Thymus (tissue), 11 donors: Measurements from ENCODE around the gene PPL. TPM values are rescaled to one million over a fixed set of nuclear protein-coding genes. Genes with fewer than 3 reads are reported as not detected.
A peak's percentile ranks its signal among the peaks of the same experiment; 100 is the strongest.

Experiments used
- DNase-seq, 9 donors: peaks; one replicate each; pipeline ENCODE4 v3.0.0-alpha.2; 2013; ENCODE audit warnings: low spot score in 9 of 9, low read depth in 6 of 9, missing footprints in 1 of 9
- H3K27ac ChIP-seq, 2 donors: one replicate each; pipeline ENCODE4 v1.5.1; 2013; ENCODE audit warnings: control low read depth in 1 of 2, low read depth in 1 of 2, low read length in 1 of 2, mild to moderate bottlenecking in 1 of 2, moderate library complexity in 1 of 2
- H3K27me3 ChIP-seq, 2 donors: one replicate each; pipeline ENCODE4 v1.5.1; 2013; ENCODE audit warnings: low read length in 1 of 2; ENCODE audit not compliant: control insufficient read depth in 2 of 2, insufficient read depth in 1 of 2
- H3K36me3 ChIP-seq, 2 donors: one replicate each; pipeline ENCODE4 v1.5.1; 2013; ENCODE audit warnings: low read length in 1 of 2, mild to moderate bottlenecking in 1 of 2, moderate library complexity in 1 of 2; ENCODE audit not compliant: control insufficient read depth in 2 of 2, insufficient read depth in 2 of 2
- H3K4me1 ChIP-seq, 2 donors: one replicate each; pipeline ENCODE4 v1.5.1; 2013; ENCODE audit warnings: low read length in 2 of 2; ENCODE audit not compliant: control insufficient read depth in 2 of 2, insufficient read depth in 2 of 2
- H3K4me3 ChIP-seq, 2 donors: one replicate each; pipeline ENCODE4 v1.5.1; 2013; ENCODE audit warnings: low read length in 2 of 2, control low read depth in 1 of 2, mild to moderate bottlenecking in 1 of 2
- H3K9me3 ChIP-seq, 2 donors: one replicate each; pipeline ENCODE4 v1.5.1; 2013; ENCODE audit warnings: low read length in 1 of 2, mild to moderate bottlenecking in 1 of 2; ENCODE audit not compliant: control insufficient read depth in 2 of 2, insufficient read depth in 1 of 2
- WGBS: extraction: QIAGEN DNeasy Blood & Tissue Kit; methylation state at CpG from one replicate; pipeline ENCODE4 v1.1.7; 2013; 5-methylcytosine and 5-hydroxymethylcytosine counted together
- polyA plus RNA-seq: library from polyadenylated mRNA; stranded (reverse); fragments of 200-250 nt; gene quantifications from one replicate; pipeline ENCODE4 v1.2.3, GENCODE V29; 2013
- total RNA-seq: library from RNA; stranded (reverse); fragments of 120-200 nt; gene quantifications from one replicate; pipeline ENCODE4 v1.2.4, GENCODE V29; 2013
- donor health status: healthy.

PPL gene
- total and polyA plus RNA-seq, 2 donors, result 3.7 to 14.3 TPM

DNA sequence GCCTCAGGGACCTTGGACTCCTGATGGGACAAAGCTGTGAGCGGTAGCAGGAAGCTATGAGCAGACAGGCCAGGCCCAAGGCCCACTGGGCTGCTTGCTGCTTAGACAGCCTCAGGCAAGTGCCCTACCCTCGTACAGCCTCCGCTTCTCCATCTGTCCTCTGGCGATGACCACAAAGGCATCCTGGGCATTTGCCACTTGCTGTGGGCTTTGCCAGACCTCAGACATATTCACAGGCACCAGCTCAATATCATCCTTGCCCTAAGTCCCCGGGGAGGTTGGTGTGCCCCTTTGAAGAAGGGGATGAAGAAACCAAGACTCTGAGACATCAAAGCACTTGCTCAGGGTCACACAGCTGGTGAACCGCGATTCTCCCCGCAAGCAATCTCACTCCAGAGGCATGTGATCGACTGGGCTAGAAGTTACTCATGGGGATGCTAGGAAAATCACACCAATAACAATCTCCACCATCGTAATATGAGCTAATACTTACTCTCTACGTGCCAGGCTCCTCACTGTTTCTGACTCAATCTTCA is 21.7 kb downstream of the PPL start:
- Histone ChIP-seq H3K9me3 (no peaks in the 10 kb centered on the region), H3K4me3 (no peak overlapping the region), H3K4me1 (peaks cover 0 to 6% of the 10 kb centered on the region in 2 donors), H3K27me3 (peaks cover 0 to 5% of the 10 kb centered on the region in 2 donors), H3K27ac (no peak overlapping the region), H3K36me3 (no peaks in the 10 kb centered on the region)
- peak in 1 of 9 donors; percentile 9 for DNase-seq
- 73% methylated on average over 11 of the region's 11 CpGs for WGBS

DNA sequence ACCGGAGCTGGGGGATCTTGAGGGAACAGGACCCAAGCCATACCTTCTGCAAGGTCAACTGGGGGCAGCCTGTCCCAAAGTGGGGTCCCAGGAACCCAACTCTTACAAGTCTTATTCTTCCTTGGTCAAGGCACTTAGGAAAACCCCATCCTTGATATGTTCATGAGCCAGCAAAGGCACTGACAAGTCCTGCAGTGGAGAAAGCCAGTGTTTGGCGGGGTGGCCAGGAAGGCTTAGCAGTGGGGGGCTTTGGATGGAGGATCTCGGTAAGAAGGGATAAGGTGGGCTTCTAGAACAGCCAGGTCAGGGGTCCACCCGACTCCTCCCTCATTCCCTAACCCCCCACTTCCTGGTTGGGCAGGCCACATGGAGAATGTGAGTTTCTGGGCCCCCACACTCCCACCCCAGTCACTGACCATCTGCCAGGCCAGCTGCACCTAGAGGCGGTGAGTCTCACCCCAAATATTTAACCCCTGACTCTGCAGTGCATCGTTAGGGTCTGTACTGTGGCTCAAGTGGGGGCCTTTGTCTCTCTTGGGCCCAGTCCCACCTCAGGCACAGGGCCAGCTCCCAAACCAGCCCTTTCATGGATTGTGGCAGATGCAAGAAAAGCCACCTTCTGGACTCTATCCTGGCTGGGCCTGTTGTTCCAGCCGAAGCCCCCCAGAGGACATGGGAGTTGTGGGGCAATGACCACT is 22.3 kb downstream of the PPL start:
- no peak overlapping the region for H3K4me3 ChIP-seq
- peaks cover 0 to 5% of the 10 kb centered on the region in 2 donors for H3K27me3 ChIP-seq
- no peak overlapping the region for H3K27ac ChIP-seq
- no peaks in the 10 kb centered on the region for H3K9me3 ChIP-seq
- H3K4me1 ChIP-seq, result peaks cover 0 to 6% of the 10 kb centered on the region in 2 donors
- no peaks in the 10 kb centered on the region for H3K36me3 ChIP-seq
- DNase-seq, result no peak
- WGBS, result 95% methylated on average over 7 of the region's 7 CpGs

DNA sequence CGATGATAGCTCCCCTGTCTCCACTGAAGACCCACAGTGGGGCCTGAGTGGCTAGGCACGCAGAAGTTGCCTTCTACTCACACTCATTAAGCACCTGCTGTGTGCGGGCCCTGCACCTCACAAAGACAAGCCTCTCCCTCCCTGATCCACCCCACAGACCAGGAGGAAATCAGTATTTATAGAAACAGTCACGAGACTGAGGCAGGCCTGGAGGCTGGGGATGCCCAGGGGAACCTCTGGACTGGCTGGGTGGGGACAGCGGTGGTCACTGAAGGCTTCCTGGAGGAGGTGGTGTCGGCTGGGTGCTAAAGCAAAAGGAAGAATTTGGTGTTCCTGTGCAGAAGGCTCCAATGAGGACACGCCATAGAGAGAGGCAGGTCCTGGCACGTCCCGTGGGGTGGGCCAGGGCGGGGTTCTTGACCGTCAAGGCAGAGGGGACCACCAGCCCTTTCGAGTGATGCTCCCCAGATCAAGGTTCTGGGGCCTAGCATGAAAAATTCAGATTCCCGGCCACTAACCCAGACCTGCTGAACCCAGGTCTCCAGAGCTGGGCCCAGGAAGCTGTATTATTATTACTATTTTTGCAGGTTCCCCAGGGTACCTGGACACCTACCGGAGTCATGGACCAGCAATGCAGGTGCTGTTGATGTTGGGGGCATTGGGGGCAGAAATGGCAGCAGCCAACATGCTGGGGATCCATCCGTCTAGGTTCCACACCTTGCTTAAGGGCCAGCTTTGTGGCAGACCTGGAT is 23.0 kb downstream of the PPL start:
- 95% methylated on average over 15 of the region's 15 CpGs for WGBS
- no peak overlapping the region for H3K4me3 ChIP-seq
- H3K27me3 ChIP-seq, result peaks cover 0 to 4% of the 10 kb centered on the region in 2 donors
- DNase-seq, result no peak
- no peaks in the 10 kb centered on the region for H3K9me3 ChIP-seq
- no peaks in the 10 kb centered on the region for H3K36me3 ChIP-seq
- no peak overlapping the region for H3K27ac ChIP-seq
- peaks cover 0 to 6% of the 10 kb centered on the region in 2 donors for H3K4me1 ChIP-seq

DNA sequence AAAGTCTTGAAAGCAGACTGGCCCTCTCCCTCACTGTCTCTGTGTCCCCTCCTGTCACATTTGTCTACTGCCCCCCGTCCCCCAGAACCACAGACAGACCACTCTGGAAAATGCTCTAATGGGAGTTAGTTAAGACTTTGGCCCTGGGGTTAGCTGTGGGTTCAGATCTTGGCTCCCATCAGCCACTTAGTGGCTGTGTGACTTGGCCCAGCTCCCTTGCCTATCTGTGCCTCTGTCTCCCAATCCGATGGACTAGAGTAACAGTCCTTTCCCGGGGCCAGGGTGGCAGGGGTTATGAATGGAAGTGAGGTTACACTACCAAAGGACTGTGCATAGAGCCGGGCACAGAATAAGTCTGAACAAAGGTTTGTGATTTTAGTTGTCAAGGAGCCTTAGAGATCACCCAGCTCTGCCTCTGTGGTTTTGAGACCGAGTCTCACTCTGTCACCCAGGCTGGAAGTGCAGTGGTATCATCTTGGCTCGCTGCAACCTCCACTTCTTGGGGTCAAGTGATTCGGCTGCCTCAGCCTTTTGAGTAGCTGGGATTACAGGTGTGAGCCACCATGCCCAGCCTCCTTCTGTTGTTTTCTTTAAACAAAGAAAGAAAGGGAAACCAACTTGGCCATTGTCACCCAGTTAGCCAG is 23.7 kb downstream of the PPL start:
- H3K4me3 ChIP-seq, result no peak overlapping the region
- H3K27ac ChIP-seq, result no peak overlapping the region
- no peaks in the 10 kb centered on the region for H3K9me3 ChIP-seq
- no peak for DNase-seq
- H3K36me3 ChIP-seq, result no peaks in the 10 kb centered on the region
- peaks cover 0 to 6% of the 10 kb centered on the region in 2 donors for H3K4me1 ChIP-seq
- H3K27me3 ChIP-seq, result no peaks in the 10 kb centered on the region
- 90% methylated on average over 7 of the region's 7 CpGs for WGBS

DNA sequence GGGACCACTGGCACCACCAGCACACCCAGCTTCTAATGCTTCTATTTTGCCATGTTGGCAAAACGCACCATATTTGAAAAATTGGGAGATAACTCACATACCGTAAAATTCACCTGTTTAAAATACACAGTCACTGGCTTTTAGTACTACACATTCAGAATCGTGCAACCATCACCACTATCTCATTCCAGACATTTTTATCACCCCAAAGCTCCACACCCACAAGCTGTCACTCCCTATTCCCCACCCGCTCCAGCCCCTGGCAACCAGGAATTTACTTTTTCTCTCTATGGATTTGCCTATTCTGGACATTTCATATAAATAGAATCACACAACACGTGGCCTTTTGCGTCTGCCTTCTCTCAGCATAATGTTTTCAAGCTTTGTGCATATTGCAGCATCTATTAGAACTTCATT is 25.0 kb downstream of the PPL start:
- no peak for DNase-seq
- no peak overlapping the region for H3K27ac ChIP-seq
- H3K4me3 ChIP-seq, result no peak overlapping the region
- peaks cover 0 to 6% of the 10 kb centered on the region in 2 donors for H3K4me1 ChIP-seq
- H3K9me3 ChIP-seq, result no peaks in the 10 kb centered on the region
- no peaks in the 10 kb centered on the region for H3K36me3 ChIP-seq
- H3K27me3 ChIP-seq, result no peaks in the 10 kb centered on the region
- 88% methylated on average over 6 of the region's 6 CpGs for WGBS

DNA sequence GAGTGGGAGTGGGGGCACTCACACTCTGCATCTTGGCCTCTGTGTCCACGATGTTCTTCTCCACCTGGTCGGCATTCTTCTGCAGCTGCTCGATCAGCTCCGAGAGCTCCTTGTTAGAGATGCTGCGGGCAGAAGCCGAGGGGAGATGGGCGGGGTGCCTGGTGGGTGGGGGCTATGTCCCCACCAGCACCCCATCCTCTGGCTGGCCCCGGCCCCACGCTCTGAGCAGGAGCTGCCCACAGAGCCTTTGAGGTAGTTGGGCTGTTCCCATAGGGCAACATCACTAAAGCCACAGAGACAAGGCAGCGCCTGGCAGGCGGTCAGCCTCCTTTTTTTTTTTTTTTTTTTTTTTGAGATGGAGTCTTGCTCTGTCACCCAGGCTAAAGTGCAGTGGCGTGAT is 26.1 kb downstream of the PPL start:
- no peaks in the 10 kb centered on the region for H3K36me3 ChIP-seq
- H3K9me3 ChIP-seq, result no peaks in the 10 kb centered on the region
- H3K4me1 ChIP-seq, result peaks cover 0 to 6% of the 10 kb centered on the region in 2 donors
- H3K27ac ChIP-seq, result no peak overlapping the region
- H3K4me3 ChIP-seq, result no peak overlapping the region
- 96% methylated on average over 12 of the region's 12 CpGs for WGBS
- no peaks in the 10 kb centered on the region for H3K27me3 ChIP-seq
- DNase-seq, result no peak

DNA sequence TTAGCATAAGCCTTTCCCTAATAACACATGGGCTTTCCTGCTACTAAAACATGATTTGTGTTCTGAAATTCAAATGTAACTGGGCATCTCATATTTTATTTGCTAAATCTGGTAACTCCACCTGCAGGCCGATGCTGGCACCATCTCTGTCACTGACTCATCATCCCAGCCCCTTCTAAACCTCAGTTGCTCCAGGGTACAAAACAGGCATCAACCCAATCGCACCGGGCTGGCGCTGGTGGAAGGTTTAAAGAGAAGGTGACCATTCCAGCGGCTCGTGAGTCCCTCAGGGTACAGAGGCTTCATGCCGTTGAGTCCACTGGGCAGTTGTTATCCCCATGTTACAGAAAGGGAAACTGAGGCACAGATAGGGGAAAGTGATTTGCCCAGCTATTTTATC is 27.1 kb downstream of the PPL start:
- H3K27me3 ChIP-seq, result no peaks in the 10 kb centered on the region
- H3K36me3 ChIP-seq, result no peaks in the 10 kb centered on the region
- peaks cover 0 to under 1% of the 10 kb centered on the region in 2 donors for H3K4me1 ChIP-seq
- no peak overlapping the region for H3K27ac ChIP-seq
- no peak for DNase-seq
- WGBS, result 95% methylated on average over 7 of the region's 7 CpGs
- H3K9me3 ChIP-seq, result no peaks in the 10 kb centered on the region
- no peak overlapping the region for H3K4me3 ChIP-seq

DNA sequence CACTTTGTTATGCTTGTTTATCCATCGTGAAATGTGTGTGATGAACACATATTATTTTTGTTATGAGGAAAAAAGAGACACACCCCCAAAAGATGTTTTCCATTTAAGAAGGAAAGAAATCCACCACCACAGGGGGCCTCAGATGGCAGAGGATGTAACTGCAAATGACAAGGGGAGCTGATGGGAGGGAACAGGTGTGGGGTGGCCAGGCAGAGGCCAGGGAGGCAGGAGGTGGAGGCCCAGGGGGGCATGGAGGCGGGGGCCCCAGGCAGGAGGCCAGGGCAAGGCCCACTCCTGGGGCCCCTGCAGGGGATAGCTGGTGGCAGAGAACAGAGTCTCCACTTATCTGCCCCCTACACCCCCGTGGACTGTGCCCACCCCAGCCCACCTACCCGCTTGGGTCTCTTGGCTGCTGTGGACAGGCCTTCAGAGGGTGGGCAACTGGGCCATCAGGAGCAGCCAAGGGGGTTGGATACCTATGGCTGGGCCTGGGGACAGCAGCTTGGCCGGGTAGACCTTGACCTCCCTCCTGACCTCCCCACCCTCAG is 28.0 kb downstream of the PPL start:
- H3K4me3 ChIP-seq, result no peak overlapping the region
- H3K36me3 ChIP-seq, result no peaks in the 10 kb centered on the region
- no peak overlapping the region for H3K27ac ChIP-seq
- WGBS, result 97% methylated on average over 5 of the region's 5 CpGs
- H3K27me3 ChIP-seq, result no peaks in the 10 kb centered on the region
- H3K9me3 ChIP-seq, result no peaks in the 10 kb centered on the region
- no peak for DNase-seq
- H3K4me1 ChIP-seq, result no peaks in the 10 kb centered on the region
